Hematopoietic multipotent progenitor cell treated with erythropoietin and hydrocortisone succinate and interleukin-3 and kit ligand, for 4 days (in vitro differentiated cells): ENCODE data around the gene NDST3.

Source experiments
- DNase-seq: peaks from one replicate; pipeline ENCODE4 v3.0.0-alpha.2; 2015

NDST3 gene

GRCh38 chr4:118034053-118034785 lies at the start of gene NDST3:
Gene NDST3 (plus strand): TSS chr4:118034486. CDS start chr4:118053911, 19,425 bp downstream.
- peak; percentile 95 for DNase-seq

- DNase-seq: peak; percentile 29
Observed at GRCh38 chr4:117986321-117986720, 48.0 kb upstream of the NDST3 start.

GRCh38 chr4:117987464-117987863 lies 46.8 kb upstream of the NDST3 start:
- DNase-seq: peak; percentile 68

GRCh38 chr4:117996891-117997290 lies 37.4 kb upstream of the NDST3 start:
- no peak for DNase-seq

- DNase-seq: no peak
Observed at GRCh38 chr4:118004088-118004487, 30.2 kb upstream of the NDST3 start.

GRCh38 chr4:118005883-118006282 lies 28.4 kb upstream of the NDST3 start:
- DNase-seq: peak; percentile 15

GRCh38 chr4:118012142-118012541 lies 22.1 kb upstream of the NDST3 start:
- DNase-seq: peak; percentile 32

GRCh38 chr4:118014831-118015230 lies 19.5 kb upstream of the NDST3 start:
- no peak for DNase-seq

- DNase-seq: no peak
Observed at GRCh38 chr4:118018381-118019145, 15.7 kb upstream of the NDST3 start.

GRCh38 chr4:118026806-118027205 lies 7.5 kb upstream of the NDST3 start:
- DNase-seq: no peak

- DNase-seq: no peak
Observed at GRCh38 chr4:118029224-118029623, 5.1 kb upstream of the NDST3 start.

GRCh38 chr4:118032691-118033090 lies 1.6 kb upstream of the NDST3 start:
- peak; percentile 8 for DNase-seq

GRCh38 chr4:118033148-118034052 lies 886 bp upstream of the NDST3 start:
- peak; percentile 86 for DNase-seq

GRCh38 chr4:118035309-118035708 lies 1.0 kb downstream of the NDST3 start:
- DNase-seq: no peak

GRCh38 chr4:118036336-118036735 lies 2.0 kb downstream of the NDST3 start:
- no peak for DNase-seq

- no peak for DNase-seq
Observed at GRCh38 chr4:118037955-118038354, 3.7 kb downstream of the NDST3 start.

GRCh38 chr4:118046323-118046722 lies 12.0 kb downstream of the NDST3 start:
- DNase-seq: no peak

GRCh38 chr4:118047043-118047442 lies 12.8 kb downstream of the NDST3 start:
- DNase-seq: no peak

GRCh38 chr4:118058955-118059354 lies 24.7 kb downstream of the NDST3 start:
- no peak for DNase-seq

GRCh38 chr4:118059397-118059796 lies 25.1 kb downstream of the NDST3 start:
- no peak for DNase-seq

- peak; percentile 70 for DNase-seq
Observed at GRCh38 chr4:118076958-118077766, 42.9 kb downstream of the NDST3 start.

GRCh38 chr4:118077767-118078105 lies 43.5 kb downstream of the NDST3 start:
- no peak for DNase-seq
